ENCODE data around the gene KIF5B.
"Not testable (repeated sequence)": the region's sequence is repeated elsewhere in the genome, so short reads cannot be mapped to it uniquely, and the experiment has no call there.

The KIF5B gene

DNA sequence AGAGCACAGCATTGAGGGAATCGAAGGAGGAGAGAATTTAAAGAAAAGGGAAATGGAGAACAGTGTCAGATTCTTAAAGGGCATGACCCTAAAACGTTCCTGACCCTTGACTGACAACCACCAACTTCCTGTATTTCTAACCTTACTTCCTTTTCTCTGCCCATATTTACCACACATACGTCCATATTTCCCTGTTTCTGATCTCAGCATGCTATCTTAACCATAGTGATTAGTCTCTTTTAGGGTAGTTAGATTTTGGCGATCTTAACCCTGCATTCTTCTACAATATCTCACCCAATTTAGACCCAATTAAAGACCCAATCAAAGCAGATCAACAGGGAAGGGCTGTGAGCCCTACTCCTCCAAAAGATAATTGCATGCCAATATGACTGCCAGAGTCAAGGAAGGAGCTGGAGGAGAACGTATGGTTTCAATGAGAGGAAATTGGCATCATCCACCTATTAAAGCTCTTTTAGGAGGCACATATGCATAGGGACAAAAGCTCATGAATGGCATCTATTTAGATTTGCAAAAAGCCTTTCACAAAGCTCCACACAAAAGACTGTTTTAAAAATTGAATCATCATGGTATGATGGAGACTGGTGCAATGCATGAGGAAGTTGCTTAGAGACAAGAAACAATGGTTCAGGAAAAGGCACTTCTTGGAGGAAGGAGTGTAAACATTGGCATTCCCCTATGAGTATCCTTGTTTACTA is 78.6 kb downstream of the KIF5B start:
- no peak for TF ChIP-seq GATA1 (IDR thresholded peaks at IDR 0.05; ENCODE audit: low read depth, low read length)
- TF ChIP-seq POLR2A (IDR thresholded peaks at IDR 0.05; ENCODE audit: low read length): no peak
- DNase-seq: no peak

DNA sequence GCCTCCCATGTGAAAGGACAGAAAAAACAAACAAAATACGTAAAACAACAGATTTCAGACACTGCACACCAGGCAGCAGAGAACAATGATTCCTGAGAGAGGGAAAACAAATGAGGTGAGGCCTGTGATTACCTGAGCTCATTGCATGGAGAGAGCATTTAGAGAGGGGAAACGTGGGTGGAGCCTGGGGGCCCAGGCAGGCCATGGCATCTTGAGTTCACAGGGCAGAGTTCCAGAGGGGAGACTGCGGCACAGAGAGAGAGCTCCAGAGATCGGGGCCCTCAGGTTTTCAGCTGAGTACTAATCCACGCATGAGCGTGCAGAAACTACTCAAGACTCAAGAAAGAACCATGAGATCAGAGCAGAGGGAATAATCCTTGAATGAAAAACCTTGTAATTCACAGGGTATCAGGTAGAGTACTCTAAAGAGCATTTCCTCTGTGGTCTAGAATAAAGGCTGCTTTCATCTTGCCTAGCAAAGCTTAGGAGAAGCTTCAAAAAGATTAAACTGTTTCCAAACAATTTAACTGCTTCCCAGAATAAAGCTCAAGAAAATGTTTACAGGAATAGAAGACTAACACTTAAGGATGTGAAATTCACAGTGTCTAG is 81.0 kb downstream of the KIF5B start:
- TF ChIP-seq GATA1 (IDR thresholded peaks at IDR 0.05; ENCODE audit: low read depth, low read length): no peak
- TF ChIP-seq POLR2A (IDR thresholded peaks at IDR 0.05; ENCODE audit: low read length): no peak
- DNase-seq: no peak

GRCh38 chr10:31974434-31975124 is 81.6 kb downstream of the KIF5B start:
- TF ChIP-seq GATA1 (IDR thresholded peaks at IDR 0.05; ENCODE audit: low read depth, low read length) (no peak), POLR2A (IDR thresholded peaks at IDR 0.05; ENCODE audit: low read length) (no peak)
- no peak for DNase-seq

DNA sequence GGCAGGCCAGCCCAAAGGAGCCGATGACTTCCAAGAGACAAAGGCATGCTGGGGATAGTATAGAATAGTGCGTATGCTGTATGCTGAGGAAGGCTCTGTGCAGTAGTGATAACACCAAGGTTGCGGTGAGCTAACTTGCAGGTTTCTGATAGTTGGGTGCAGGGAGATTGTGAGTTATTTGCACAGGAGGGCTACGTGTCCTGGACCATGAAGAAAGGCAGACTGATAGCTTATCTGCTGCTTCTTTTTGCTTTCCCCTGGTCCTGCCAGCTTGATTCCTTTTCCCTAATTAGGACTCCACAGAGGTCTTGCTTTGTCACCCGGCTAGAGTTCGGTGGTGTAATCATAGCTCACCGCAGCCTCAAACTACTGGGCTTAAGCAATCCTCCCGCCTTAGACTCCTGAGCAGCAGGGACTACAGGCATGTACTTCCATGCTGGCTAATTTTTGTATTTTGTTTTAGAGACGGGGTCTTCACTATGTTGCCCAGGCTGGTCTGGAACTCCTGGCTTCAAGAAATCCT is 83.6 kb downstream of the KIF5B start:
- TF ChIP-seq GATA1 (IDR thresholded peaks at IDR 0.05; ENCODE audit: low read depth, low read length): no peak
- no peak for TF ChIP-seq POLR2A (IDR thresholded peaks at IDR 0.05; ENCODE audit: low read length)
- DNase-seq: peak; percentile 36 to 86

- DNase-seq: not testable (repeated sequence)
Measured at GRCh38 chr10:31969847-31970246, 86.4 kb downstream of the KIF5B start.

- DNase-seq: no peak
- no peak for TF ChIP-seq POLR2A (IDR thresholded peaks at IDR 0.05; ENCODE audit: low read length)
- no peak for TF ChIP-seq GATA1 (IDR thresholded peaks at IDR 0.05; ENCODE audit: low read depth, low read length)
Measured at GRCh38 chr10:31963589-31963980, 92.6 kb downstream of the KIF5B start.

DNA sequence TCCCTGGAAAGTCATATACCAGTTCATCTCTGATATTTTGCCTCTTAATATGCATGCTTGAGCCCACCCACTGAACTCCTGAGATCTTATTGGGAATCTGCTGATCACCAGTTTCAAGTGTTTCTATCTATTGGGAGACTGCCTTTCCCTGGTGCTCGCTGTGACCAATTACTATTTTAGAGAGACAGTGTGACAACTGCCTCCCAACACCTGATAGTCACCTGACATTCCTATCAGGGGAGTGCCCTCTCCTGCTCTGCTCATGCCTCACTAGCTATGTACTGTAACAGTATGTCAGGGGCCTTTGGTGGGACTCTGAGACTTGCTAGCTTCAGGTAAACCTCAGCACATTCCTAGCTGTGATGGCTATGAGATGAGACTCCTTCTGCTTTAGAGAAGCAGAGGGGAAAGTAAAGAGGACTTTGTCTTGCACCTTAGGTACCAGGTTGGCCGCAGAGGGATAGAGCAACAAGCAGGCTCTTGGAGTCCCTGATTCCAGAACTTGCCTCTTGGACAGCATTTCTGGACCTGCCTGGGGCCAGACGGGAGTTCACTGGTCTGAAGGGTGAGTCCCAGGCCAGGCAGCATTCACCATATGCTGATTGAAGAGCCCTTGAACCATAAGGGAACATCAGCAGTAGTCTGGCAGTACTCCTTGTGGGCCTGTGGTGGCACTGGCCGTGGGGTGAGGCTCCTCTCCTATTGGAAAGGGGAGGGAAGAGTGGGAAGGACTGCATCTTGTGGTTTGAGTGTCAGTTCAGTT is 93.2 kb downstream of the KIF5B start:
- DNase-seq: no peak
- TF ChIP-seq POLR2A (IDR thresholded peaks at IDR 0.05; ENCODE audit: low read length): no peak
- TF ChIP-seq GATA1 (IDR thresholded peaks at IDR 0.05; ENCODE audit: low read depth, low read length): no peak

- DNase-seq: peak in 1 of 2 experiments; percentile 9
- no peak for TF ChIP-seq POLR2A (IDR thresholded peaks at IDR 0.05; ENCODE audit: low read length)
- TF ChIP-seq GATA1 (IDR thresholded peaks at IDR 0.05; ENCODE audit: low read depth, low read length): no peak
Measured at GRCh38 chr10:31961277-31962074, 94.7 kb downstream of the KIF5B start.

DNA sequence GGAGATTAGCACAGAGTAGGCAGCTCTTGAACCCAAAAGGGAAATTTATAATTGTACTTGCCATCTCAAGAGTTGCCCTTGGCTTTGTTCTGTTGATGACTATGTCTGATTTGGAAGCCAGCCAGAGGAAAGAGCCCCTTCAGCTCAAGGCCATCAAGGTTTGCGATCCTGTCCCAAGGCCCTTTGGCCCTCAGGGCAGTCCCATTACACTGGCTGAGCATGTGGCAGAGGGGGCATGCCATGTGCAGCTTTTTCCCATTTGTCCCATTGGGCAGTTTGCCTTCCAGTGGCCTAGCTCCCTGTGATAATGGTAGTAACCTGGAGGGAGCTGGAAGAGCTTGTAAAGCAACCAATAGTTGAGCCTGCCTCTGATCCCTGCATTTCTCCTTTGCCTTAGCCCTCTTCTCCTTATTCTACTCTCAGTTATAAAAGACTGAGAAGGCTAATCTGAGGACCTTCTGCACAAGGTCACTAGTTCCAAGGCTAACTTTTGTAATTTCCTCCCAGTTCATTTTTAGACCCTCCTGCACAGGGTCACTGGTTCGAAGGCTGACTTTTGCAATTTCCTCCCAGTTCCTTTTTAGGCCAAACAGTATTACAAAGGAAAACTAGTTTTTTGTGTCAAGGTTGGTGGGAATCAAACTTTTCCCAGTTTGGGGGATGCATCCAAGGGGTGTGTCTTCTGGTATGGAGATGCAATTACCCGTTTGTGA is 96.6 kb downstream of the KIF5B start:
- TF ChIP-seq GATA1 (IDR thresholded peaks at IDR 0.05; ENCODE audit: low read depth, low read length): no peak
- TF ChIP-seq POLR2A (IDR thresholded peaks at IDR 0.05; ENCODE audit: low read length): no peak
- no peak for DNase-seq

Measured in erythroblast (primary cell).